Stimulated activated CD4-positive, alpha-beta T cell treated with anti-CD3 and anti-CD28 coated beads, Interleukin-2, amount 100 ng/mL, for 24 hours (primary cell): ENCODE measurements around the gene IER3.
"Not testable (repeated sequence)": the region's sequence is repeated elsewhere in the genome, so short reads cannot be mapped to it uniquely, and the experiment has no call there.

Experiments
- DNase-seq, 2 donors: peaks; one replicate each; pipeline ENCODE4 v3.0.0-alpha.2; 2020

The IER3 gene

GRCh38 chr6:30767944-30768301, 23.6 kb upstream of the IER3 start:
- no peak for DNase-seq

GRCh38 chr6:30767158-30767943, 23.0 kb upstream of the IER3 start:
- peak in 1 of 2 donors; percentile 30 for DNase-seq

- DNase-seq = no peak
Observed at GRCh38 chr6:30766461-30767157, 22.3 kb upstream of the IER3 start.

- not testable (repeated sequence) for DNase-seq
Observed at GRCh38 chr6:30765495-30765894, 21.1 kb upstream of the IER3 start.

- DNase-seq = not testable (repeated sequence)
Observed at GRCh38 chr6:30764490-30765043, 20.2 kb upstream of the IER3 start.

- DNase-seq = no peak
Observed at GRCh38 chr6:30763618-30764489, 19.5 kb upstream of the IER3 start.

GRCh38 chr6:30763155-30763617, 18.8 kb upstream of the IER3 start:
- DNase-seq = no peak

- no peak for DNase-seq
Observed at GRCh38 chr6:30761791-30762429, 17.6 kb upstream of the IER3 start.

- DNase-seq = no peak
Observed at GRCh38 chr6:30760549-30760948, 16.2 kb upstream of the IER3 start.

GRCh38 chr6:30759575-30760239, 15.4 kb upstream of the IER3 start:
- DNase-seq = no peak

GRCh38 chr6:30757261-30757904, 13.0 kb upstream of the IER3 start:
- DNase-seq = no peak

- not testable (repeated sequence) for DNase-seq
Observed at GRCh38 chr6:30756405-30757003, 12.2 kb upstream of the IER3 start.

GRCh38 chr6:30754631-30755030, 10.3 kb upstream of the IER3 start:
- no peak for DNase-seq

GRCh38 chr6:30752157-30752927, 8.0 kb upstream of the IER3 start:
- DNase-seq = no peak

GRCh38 chr6:30750379-30750668, 6.0 kb upstream of the IER3 start:
- DNase-seq = no peak

- DNase-seq = no peak
Observed at GRCh38 chr6:30749554-30750378, 5.4 kb upstream of the IER3 start.

GRCh38 chr6:30748851-30749540, 4.6 kb upstream of the IER3 start:
- DNase-seq = no peak

- DNase-seq = no peak
Observed at GRCh38 chr6:30747902-30748769, 3.8 kb upstream of the IER3 start.
